K562 (cell line): ENCODE measurements around the gene CEP41. TPM values are rescaled to one million over a fixed set of nuclear protein-coding genes. Genes with fewer than 3 reads are reported as not detected.

Experiments
- BHLHE40 ChIP-seq: IDR thresholded peaks from 2 replicates; pipeline ENCODE4 v1.6.1; 2011; ENCODE audit warnings: low read length, improper control_type of control experiment
- DDX20 ChIP-seq: fragments of 450-650 bp; IDR thresholded peaks from 2 replicates; pipeline ENCODE4 v1.6.1; 2016; ENCODE audit warnings: missing genetic modification characterization, low read depth, mild to moderate bottlenecking, missing compliant biosample characterization, moderate library complexity
- L3MBTL2 ChIP-seq: fragments of 450-650 bp; IDR thresholded peaks from 2 replicates; pipeline ENCODE4 v1.6.1; 2016; ENCODE audit warnings: mild to moderate bottlenecking, moderate library complexity
- MGA ChIP-seq: fragments of 450-650 bp; IDR thresholded peaks from 2 replicates; pipeline ENCODE4 v1.6.1; 2016; ENCODE audit warnings: mild to moderate bottlenecking, moderate library complexity
- polyA plus RNA-seq, 8 experiments: library from polyadenylated mRNA; depleted of rRNA in 4 of 8; stranded (reverse) in 5 of 8; unstranded in 3 of 8; fragments of >200 nt; fragmentation: Nextera tagmentation in 2 of 8; fragmentation: Illumina TruSeq in 1 of 8; extraction: Ambion mirVana in 2 of 8; extraction: Trizol in 1 of 8; gene quantifications; 2 replicates each; pipeline versions ENCODE4 v1.2.1 to v1.2.3, GENCODE V29; 2011 to 2014; ENCODE audit warnings: inconsistent platforms in 1 of 8, missing spikeins in 1 of 8
- total RNA-seq, 7 experiments: library from RNA; depleted of rRNA in 6 of 7; stranded (reverse); fragments of >200 nt in 6 of 7; fragmentation: Illumina TruSeq in 2 of 7; extraction: Trizol in 2 of 7; gene quantifications; 2 replicates each; pipeline versions ENCODE4 v1.2.1 to v1.2.3, GENCODE V29; 2011 to 2021; ENCODE audit warnings: low replicate concordance in 1 of 7
- TF ChIP-seq, protein P1 (sequence below), 2 experiments: IDR thresholded peaks; 2 replicates each; pipeline ENCODE4 v1.6.1; 2011; ENCODE audit warnings: borderline replicate concordance in 1 of 2, control low read depth in 1 of 2, low read depth in 1 of 2, low read length in 1 of 2, mild to moderate bottlenecking in 1 of 2, mixed read lengths in 1 of 2, moderate library complexity in 1 of 2; ENCODE audit not compliant: insufficient read depth in 1 of 2, insufficient read length in 1 of 2, poor library complexity in 1 of 2, severe bottlenecking in 1 of 2; ENCODE audit errors: extremely low read depth in 1 of 2

CEP41 gene
- total and polyA plus RNA-seq, 9 of the 15 experiments (the other 6 are each of a cell fraction or from before 2014, with no cell fraction given) = 1.5 to 15.5 (median 6.4) TPM

- TF ChIP-seq MGA (peak; percentile 55), DDX20 (tag) (no peak), BHLHE40 (no peak), L3MBTL2 (0 out of 2 replicates have a peak, but pooled peaks have one; percentile 12)
- TF ChIP-seq, protein P1, sequence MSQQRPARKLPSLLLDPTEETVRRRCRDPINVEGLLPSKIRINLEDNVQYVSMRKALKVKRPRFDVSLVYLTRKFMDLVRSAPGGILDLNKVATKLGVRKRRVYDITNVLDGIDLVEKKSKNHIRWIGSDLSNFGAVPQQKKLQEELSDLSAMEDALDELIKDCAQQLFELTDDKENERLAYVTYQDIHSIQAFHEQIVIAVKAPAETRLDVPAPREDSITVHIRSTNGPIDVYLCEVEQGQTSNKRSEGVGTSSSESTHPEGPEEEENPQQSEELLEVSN (IDR thresholded peaks at IDR 0.05; ENCODE audit: borderline replicate concordance in 1 of 2, extremely low read depth in 1 of 2, insufficient read depth in 1 of 2, insufficient read length in 1 of 2, low read depth in 1 of 2, low read length in 1 of 2, poor library complexity in 1 of 2, severe bottlenecking in 1 of 2) = peak in 1 of 2 experiments; percentile 36
Observed at GRCh38 chr7:130372402-130373165, 68.2 kb downstream of the CEP41 start (continued).
